Liver (tissue), 9 donors: Measurements from ENCODE around the gene DNAJB6. TPM values are rescaled to one million over a fixed set of nuclear protein-coding genes. Genes with fewer than 3 reads are reported as not detected.

Experiments
- DNase-seq: peaks from one replicate; pipeline ENCODE4 v3.0.0-alpha.2; 2017; ENCODE audit warnings: low spot score
- H3K27ac ChIP-seq, 2 donors: one replicate each; pipeline ENCODE4 v1.7.0; 2013; ENCODE audit warnings: inconsistent platforms in 2 of 2, low read length in 2 of 2, control low read depth in 1 of 2, low read depth in 1 of 2, mild to moderate bottlenecking in 1 of 2
- H3K27me3 ChIP-seq, 4 donors: one replicate each; pipeline versions ENCODE4 v1.6.1 to v1.7.0; 2013; ENCODE audit warnings: low read length in 3 of 4, inconsistent platforms in 1 of 4, mild to moderate bottlenecking in 1 of 4, moderate library complexity in 1 of 4; ENCODE audit not compliant: control insufficient read depth in 4 of 4, insufficient read depth in 4 of 4
- H3K36me3 ChIP-seq, 4 donors: one replicate each; pipeline versions ENCODE4 v1.6.1 to v1.7.0; 2013; ENCODE audit warnings: low read length in 3 of 4, mild to moderate bottlenecking in 3 of 4, low read depth in 1 of 4, moderate library complexity in 1 of 4; ENCODE audit not compliant: control insufficient read depth in 4 of 4, insufficient read depth in 3 of 4
- H3K4me1 ChIP-seq, 4 donors: one replicate each; pipeline versions ENCODE4 v1.6.1 to v1.7.0; 2013; ENCODE audit warnings: low read length in 3 of 4, mild to moderate bottlenecking in 3 of 4, moderate library complexity in 1 of 4; ENCODE audit not compliant: control insufficient read depth in 4 of 4, insufficient read depth in 4 of 4
- H3K4me3 ChIP-seq, 3 donors: one replicate each; pipeline versions ENCODE4 v1.6.1 to v1.7.0; 2013; ENCODE audit warnings: low read length in 3 of 3, control low read depth in 1 of 3, low read depth in 1 of 3, mild to moderate bottlenecking in 1 of 3
- H3K9ac ChIP-seq, 2 donors: one replicate each; pipeline ENCODE4 v1.7.0; 2013; ENCODE audit warnings: low read length in 2 of 2, mild to moderate bottlenecking in 2 of 2, moderate library complexity in 2 of 2, control low read depth in 1 of 2, low read depth in 1 of 2
- H3K9me3 ChIP-seq, 4 donors: one replicate each; pipeline versions ENCODE4 v1.6.1 to v1.7.0; 2013; ENCODE audit warnings: low read length in 3 of 4; ENCODE audit not compliant: control insufficient read depth in 4 of 4
- EGR1 ChIP-seq, 2 donors: IDR thresholded peaks; 2 replicates each; pipeline ENCODE4 v1.6.1; 2016 to 2018; ENCODE audit warnings: antibody characterized with exemption in 2 of 2, low read depth in 2 of 2
- FOXA1 ChIP-seq: IDR thresholded peaks from 2 replicates; pipeline ENCODE4 v1.6.1; 2016; ENCODE audit warnings: antibody characterized with exemption
- FOXA2 ChIP-seq: IDR thresholded peaks from 2 replicates; pipeline ENCODE4 v1.6.1; 2016; ENCODE audit warnings: antibody characterized with exemption
- GABPA ChIP-seq, 2 donors: IDR thresholded peaks in 1 of 2; conservative IDR thresholded peaks in 1 of 2; 2 replicates each; pipeline ENCODE4 v1.6.1; 2016; ENCODE audit warnings: antibody characterized with exemption in 2 of 2, mild to moderate bottlenecking in 1 of 2, moderate library complexity in 1 of 2
- HNF4A ChIP-seq, 2 donors: conservative IDR thresholded peaks; 2 replicates each; pipeline ENCODE4 v1.6.1; 2016; ENCODE audit warnings: antibody characterized with exemption in 2 of 2, mild to moderate bottlenecking in 2 of 2
- HNF4G ChIP-seq: IDR thresholded peaks from 2 replicates; pipeline ENCODE4 v1.6.1; 2016; ENCODE audit warnings: antibody characterized with exemption
- MAX ChIP-seq: IDR thresholded peaks from 2 replicates; pipeline ENCODE4 v1.6.1; 2016; ENCODE audit warnings: antibody characterized with exemption
- RXRA ChIP-seq, 2 donors: IDR thresholded peaks; 2 replicates each; pipeline ENCODE4 v1.6.1; 2017 to 2018; ENCODE audit warnings: antibody characterized with exemption in 2 of 2, mild to moderate bottlenecking in 1 of 2
- SP1 ChIP-seq: IDR thresholded peaks from 2 replicates; pipeline ENCODE4 v1.6.1; 2018; ENCODE audit warnings: antibody characterized with exemption, mild to moderate bottlenecking
- TAF1 ChIP-seq: conservative IDR thresholded peaks from 2 replicates; pipeline ENCODE4 v1.6.1; 2016; ENCODE audit warnings: antibody characterized with exemption, mild to moderate bottlenecking
- ZBTB33 ChIP-seq: IDR thresholded peaks from 2 replicates; pipeline ENCODE4 v1.6.1; 2016; ENCODE audit warnings: antibody characterized with exemption
- WGBS: extraction: QIAGEN DNeasy Blood & Tissue Kit; methylation state at CpG from one replicate; pipeline ENCODE4 v1.1.7; 2013; 5-methylcytosine and 5-hydroxymethylcytosine counted together
- polyA plus RNA-seq, 2 donors: library from polyadenylated mRNA; stranded (reverse) in 1 of 2; unstranded in 1 of 2; fragments of 200-250 nt in 1 of 2; fragments of >200 nt in 1 of 2; fragmentation: Nextera tagmentation in 1 of 2; extraction: Ambion mirVana in 1 of 2; gene quantifications; one replicate each; pipeline versions ENCODE4 v1.2.1 to v1.2.3, GENCODE V29; 2013 to 2015
- total RNA-seq, 2 donors: library from RNA; depleted of rRNA; stranded (reverse); fragments of >200 nt; gene quantifications; one replicate each; pipeline ENCODE4 v1.2.3, GENCODE V29; 2014
- TF ChIP-seq, protein P1 (sequence below): IDR thresholded peaks from 2 replicates; pipeline ENCODE4 v1.6.1; 2016; ENCODE audit warnings: antibody characterized with exemption
- TF ChIP-seq, protein P2 (sequence below): IDR thresholded peaks from 2 replicates; pipeline ENCODE4 v1.6.1; 2016; ENCODE audit warnings: antibody characterized with exemption, mild to moderate bottlenecking
- TF ChIP-seq, protein P3 (sequence below): fragments of 150-350 bp; IDR thresholded peaks from 2 replicates; pipeline ENCODE4 v1.5.1; 2017; ENCODE audit warnings: improper control_type of control experiment, low read depth, low read length; ENCODE audit not compliant: missing input control
- donor health status: healthy.
- donor health status: healthy.
- donor health status: healthy.
- donor health status: healthy.
- donor health status: healthy.

DNAJB6 gene
- total and polyA plus RNA-seq, 4 donors, result 26.5 to 46.6 (median 42.4) TPM

DNA sequence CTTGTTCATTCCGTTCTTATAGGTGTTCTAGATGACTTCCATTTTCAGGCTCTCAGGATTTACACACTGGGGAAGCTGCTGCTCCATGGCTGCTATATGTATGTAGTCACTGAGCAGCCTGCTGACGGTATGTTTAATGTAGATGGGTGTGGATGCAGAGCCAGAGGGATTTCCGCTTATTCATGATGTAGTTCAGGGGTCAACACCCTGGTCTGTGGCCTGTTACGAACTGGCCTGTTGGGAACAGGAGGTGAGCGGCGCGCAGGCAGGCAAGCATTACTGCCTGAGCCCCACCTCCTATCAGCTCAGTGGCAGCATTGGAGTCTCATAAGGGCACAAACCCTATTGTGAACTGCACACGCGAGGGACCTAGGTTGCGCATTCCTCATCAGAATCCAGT is 33.9 kb downstream of the DNAJB6 start:
- peaks cover 2 to 48% (median 38%) of the 10 kb centered on the region in 4 donors for H3K36me3 ChIP-seq
- 96% methylated on average over 10 of the region's 10 CpGs for WGBS
- DNase-seq, result no peak

More for the DNA sequence above, 33.9 kb downstream of the DNAJB6 start:
- TF ChIP-seq ZBTB33, result no peak
- TF ChIP-seq TAF1, result no peak
- no peak for TF ChIP-seq FOXA2
- TF ChIP-seq, protein P1, sequence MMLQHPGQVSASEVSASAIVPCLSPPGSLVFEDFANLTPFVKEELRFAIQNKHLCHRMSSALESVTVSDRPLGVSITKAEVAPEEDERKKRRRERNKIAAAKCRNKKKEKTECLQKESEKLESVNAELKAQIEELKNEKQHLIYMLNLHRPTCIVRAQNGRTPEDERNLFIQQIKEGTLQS, result no peak
- no peak for TF ChIP-seq MAX
- no peak for TF ChIP-seq HNF4G
- TF ChIP-seq HNF4A (conservative IDR thresholded peaks at IDR 0.05), result no peak
- TF ChIP-seq FOXA1, result no peak
- TF ChIP-seq RXRA (IDR thresholded peaks at IDR 0.05), result no peak
- no peak for TF ChIP-seq SP1
- TF ChIP-seq, protein P2, sequence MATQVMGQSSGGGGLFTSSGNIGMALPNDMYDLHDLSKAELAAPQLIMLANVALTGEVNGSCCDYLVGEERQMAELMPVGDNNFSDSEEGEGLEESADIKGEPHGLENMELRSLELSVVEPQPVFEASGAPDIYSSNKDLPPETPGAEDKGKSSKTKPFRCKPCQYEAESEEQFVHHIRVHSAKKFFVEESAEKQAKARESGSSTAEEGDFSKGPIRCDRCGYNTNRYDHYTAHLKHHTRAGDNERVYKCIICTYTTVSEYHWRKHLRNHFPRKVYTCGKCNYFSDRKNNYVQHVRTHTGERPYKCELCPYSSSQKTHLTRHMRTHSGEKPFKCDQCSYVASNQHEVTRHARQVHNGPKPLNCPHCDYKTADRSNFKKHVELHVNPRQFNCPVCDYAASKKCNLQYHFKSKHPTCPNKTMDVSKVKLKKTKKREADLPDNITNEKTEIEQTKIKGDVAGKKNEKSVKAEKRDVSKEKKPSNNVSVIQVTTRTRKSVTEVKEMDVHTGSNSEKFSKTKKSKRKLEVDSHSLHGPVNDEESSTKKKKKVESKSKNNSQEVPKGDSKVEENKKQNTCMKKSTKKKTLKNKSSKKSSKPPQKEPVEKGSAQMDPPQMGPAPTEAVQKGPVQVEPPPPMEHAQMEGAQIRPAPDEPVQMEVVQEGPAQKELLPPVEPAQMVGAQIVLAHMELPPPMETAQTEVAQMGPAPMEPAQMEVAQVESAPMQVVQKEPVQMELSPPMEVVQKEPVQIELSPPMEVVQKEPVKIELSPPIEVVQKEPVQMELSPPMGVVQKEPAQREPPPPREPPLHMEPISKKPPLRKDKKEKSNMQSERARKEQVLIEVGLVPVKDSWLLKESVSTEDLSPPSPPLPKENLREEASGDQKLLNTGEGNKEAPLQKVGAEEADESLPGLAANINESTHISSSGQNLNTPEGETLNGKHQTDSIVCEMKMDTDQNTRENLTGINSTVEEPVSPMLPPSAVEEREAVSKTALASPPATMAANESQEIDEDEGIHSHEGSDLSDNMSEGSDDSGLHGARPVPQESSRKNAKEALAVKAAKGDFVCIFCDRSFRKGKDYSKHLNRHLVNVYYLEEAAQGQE, result no peak
- no peak for TF ChIP-seq EGR1 (IDR thresholded peaks at IDR 0.05; ENCODE audit: low read depth in 2 of 2)
- TF ChIP-seq, protein P3, sequence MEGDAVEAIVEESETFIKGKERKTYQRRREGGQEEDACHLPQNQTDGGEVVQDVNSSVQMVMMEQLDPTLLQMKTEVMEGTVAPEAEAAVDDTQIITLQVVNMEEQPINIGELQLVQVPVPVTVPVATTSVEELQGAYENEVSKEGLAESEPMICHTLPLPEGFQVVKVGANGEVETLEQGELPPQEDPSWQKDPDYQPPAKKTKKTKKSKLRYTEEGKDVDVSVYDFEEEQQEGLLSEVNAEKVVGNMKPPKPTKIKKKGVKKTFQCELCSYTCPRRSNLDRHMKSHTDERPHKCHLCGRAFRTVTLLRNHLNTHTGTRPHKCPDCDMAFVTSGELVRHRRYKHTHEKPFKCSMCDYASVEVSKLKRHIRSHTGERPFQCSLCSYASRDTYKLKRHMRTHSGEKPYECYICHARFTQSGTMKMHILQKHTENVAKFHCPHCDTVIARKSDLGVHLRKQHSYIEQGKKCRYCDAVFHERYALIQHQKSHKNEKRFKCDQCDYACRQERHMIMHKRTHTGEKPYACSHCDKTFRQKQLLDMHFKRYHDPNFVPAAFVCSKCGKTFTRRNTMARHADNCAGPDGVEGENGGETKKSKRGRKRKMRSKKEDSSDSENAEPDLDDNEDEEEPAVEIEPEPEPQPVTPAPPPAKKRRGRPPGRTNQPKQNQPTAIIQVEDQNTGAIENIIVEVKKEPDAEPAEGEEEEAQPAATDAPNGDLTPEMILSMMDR, result no peak
- TF ChIP-seq GABPA (IDR thresholded peaks at IDR 0.05 in 1 of 2, conservative IDR thresholded peaks at IDR 0.05 in 1 of 2), result no peak
- no peaks in the 10 kb centered on the region for H3K9me3 ChIP-seq
- peaks cover 0 to 2% (median 0%) of the 10 kb centered on the region in 4 donors for H3K4me1 ChIP-seq
- H3K27ac ChIP-seq, result no peak overlapping the region
- H3K9ac ChIP-seq, result no peak overlapping the region
- no peak overlapping the region for H3K4me3 ChIP-seq
- H3K27me3 ChIP-seq, result no peaks in the 10 kb centered on the region
